Activated CD4-positive, alpha-beta T cell treated with anti-CD3 and anti-CD28 coated beads, Interleukin-2, Interleukin-6, amounts not matched to agents 100 ng/mL and 50 ng/mL, durations not matched to agents 16 hours and 8 hours (primary cell): ENCODE measurements around the gene UTP4.
A peak's percentile ranks its signal among the peaks of the same experiment; 100 is the strongest.

Experiments
- DNase-seq: peaks from one replicate; pipeline ENCODE4 v3.0.0-alpha.2; 2020

The UTP4 gene

DNA sequence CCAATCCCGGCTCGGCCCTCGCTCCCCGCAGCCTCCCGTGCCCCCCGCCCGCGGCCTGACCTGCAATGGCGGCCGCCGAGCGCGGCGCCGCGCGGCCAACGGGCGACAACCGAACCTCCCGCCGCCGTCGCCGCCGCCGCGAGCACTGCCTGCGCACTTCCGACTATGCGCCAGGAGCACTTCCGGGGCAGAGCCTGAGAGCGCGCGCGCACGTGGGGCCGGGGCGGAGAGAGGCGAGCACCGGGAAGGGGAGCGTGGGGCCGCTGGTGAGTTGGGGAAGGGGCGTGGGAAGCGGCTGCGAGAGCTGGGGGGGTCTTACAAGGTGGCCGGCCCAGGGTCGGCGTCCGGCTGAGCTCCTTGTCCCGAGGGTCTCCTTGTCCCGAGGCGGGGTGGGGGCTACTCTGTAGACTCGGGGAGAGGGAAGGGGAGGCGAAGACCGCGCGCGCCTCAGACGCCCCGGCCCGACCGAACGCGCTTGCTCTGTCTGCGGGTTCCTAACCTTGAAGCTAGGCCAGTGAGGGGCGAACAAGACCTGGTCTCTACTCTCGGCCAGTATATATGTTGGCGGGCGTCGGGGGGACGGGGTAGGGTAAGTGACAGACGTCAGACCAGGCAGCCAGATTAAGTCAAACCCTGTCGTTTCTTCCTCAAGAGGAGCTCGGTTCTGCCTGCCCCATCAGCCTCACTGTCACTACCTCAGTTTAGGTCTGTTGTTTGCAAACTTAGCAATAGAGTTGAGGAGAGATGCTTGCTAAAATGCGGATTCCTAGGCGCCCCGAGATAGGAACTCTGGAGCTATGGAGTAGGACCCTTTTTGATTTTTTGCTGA lies at the start of gene UTP4, which contains the start of gene CHTF8:
UTP4 (plus strand) TSS at position 226 of the 829 bp plus-strand sequence. CDS start 811 bp downstream, outside the sequence.
CHTF8 (minus strand) TSS at position 165 of the 829 bp plus-strand sequence. CDS start 11,130 bp downstream, outside the sequence.
- DNase-seq, result peak; percentile 91

DNA sequence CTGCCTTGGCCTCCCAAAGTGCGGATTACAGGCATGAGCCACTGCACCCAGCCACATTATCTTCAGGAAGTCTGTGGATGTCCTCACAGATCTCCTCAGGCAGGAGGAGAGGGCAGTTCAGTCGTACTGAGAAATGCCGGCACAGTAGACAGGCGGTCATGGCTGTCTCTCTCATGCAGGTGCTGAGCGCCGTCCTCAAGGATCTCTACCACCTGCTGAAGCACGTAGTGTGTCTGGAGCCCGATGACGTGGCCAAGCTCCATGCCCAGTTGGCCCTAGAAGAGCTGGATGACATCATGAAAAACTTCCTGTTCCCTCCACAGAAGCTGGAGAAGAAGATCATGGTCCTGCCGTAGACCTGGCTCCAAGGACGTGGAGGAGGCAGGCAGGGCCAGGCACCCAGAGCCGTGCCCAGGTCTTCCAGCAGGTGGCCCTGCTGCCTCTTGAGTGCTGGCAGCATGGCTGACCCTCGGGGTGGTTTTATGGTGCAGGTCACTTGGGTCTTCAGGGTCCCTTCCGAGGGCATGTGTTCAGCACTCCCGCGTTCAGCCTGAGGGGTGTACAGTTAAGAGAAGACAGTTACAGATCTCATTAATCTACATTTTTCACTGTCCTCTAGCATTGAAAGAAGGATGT lies 49.0 kb upstream of the UTP4 start:
- DNase-seq, result no peak

DNA sequence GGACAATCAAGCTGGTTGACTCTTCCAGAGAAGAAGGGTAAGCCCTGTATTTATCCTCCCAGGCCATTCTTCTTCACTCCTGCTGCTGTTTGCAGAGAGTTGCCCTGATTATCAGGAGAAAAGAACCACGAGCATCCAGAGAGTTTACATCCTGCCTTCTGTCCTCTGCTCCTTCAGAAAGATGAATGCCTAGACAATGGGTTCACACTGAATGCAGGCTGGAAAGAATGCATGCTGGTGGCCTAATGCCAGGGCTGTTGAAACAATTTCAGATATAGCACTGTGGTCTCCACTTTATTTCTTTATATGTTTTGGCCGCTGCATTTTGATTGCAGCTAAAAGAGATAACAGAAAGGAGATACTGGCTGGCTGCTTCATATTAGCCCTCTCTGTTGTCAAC lies 48.2 kb upstream of the UTP4 start:
- DNase-seq, result no peak

DNA sequence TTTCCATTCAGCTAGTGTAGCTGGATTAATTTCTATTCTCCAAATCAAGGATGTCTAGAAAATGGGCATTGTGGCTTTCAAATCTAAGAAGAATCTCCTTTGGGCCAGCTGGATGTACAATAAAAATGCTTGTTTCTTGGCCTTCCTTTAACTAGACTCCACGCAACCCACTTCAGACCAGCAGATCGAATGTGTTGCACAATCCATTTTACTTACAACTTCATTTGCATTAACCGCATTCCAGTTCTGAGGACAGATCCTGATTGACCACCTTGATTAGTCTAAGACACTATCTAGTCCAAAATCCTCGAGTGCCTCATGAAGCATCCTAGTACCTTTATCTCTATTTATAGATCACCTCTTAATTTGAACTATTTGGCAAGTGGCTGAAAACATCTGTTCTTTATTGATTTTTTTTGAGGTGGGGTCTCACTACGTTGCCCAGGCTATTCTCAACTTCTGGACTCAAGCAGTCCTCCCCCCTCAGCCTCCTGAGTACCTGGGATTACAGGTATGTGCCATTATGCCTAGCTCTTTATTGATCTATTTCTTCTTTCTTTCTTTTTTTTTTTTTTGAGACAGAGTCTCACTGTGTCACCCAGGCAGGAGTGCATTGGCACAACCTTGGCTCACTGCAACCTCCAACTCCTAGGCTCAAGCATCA lies 47.3 kb upstream of the UTP4 start:
- no peak for DNase-seq

DNA sequence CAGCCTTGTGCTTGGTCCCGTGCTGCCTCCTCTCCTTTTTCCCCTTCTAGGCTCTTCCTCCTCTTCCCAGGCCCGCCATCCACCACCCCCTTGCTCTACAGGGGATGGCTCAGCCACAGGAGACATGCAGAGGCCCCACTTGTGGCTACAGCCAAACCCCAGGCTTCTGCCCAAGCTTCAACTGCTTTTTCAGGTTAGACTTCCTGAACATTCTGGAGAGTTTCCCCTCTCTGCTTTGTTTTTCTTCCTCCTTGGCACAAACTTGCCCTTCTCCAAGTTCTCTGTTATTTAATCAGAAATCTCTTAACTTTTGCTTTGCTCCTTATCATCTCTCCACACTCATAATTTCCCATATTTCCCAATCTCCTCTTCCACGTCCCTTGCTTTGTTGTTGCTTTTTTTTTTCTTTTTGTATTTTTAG lies 45.3 kb upstream of the UTP4 start:
- DNase-seq, result no peak

DNA sequence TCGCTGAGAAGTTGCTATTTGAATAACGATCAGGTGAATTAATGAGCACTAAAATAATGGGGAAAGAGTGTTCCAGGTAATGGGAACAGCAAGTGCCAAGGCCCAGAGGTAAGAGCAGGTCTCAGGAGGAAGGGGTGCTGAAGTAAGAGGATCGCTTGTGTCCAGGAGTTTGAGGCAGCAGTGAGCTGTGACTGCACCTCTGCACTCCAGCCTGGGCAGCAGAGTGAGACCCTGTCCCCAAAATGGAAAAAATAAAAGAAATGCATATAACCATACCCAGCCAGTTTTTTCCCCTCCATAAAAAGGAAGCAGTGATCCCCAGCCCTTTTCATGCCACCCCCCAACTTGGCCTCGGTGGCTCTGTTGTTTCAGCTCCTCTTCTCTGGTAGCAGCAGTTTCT lies 43.8 kb upstream of the UTP4 start:
- no peak for DNase-seq

DNA sequence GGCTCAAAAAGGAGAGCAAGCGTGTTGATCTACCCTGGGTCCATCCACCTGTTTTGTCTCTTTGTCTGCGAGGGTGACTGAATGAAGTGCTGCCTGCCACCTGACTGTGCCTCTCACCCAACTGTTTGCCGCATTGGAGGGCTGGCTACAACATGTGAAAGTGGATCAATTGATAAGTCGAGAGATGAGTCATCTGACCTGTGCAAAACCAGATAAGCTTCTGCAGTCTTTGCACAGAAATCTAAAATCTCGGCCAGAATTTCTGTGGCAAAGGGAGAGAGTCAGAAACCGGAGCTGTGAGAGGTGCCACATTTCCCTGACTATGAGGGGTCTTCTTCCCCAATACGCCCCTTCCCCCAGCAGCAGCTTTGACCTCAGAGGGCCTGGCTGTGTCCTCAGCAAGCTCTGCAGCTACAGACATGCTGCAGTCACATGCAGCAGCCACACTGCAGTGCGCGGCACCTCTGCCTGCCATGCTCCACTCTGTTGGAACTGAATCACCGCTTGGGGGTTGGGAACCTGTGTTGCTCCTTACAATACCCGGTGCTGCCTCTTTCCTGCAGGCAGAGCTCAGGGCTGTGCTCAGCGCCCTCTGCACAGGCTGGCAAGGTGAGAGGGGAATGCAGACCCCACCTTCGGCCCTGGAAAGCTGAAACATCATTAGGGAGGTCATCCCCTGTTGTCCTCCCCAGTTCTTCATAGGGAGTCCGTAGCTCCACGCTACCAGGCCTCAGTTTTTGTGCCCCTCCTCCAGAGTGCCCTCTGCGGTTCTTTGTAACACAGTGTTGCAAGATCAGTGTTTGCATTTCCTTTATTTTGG lies 43.1 kb upstream of the UTP4 start:
- peak; percentile 79 for DNase-seq

DNA sequence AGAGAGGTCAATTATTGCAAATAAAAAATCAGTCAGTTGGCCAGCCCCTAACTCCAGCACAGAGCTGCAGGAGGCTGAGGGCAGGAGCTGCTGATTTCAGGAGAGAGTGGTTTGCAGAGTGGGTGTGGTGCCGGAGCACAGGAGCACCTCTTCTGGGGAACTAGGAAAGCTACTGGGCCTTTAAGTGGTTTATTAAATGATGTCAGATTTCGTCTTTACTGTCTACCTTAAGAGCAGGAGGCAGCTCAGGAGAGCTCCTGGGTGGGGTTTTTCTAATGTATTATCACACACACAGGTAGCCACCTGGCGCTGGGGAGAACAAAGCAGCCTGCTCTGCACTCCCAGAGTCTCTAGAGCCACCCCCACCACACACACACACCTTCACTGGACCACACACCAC lies 38.5 kb upstream of the UTP4 start:
- DNase-seq, result no peak

DNA sequence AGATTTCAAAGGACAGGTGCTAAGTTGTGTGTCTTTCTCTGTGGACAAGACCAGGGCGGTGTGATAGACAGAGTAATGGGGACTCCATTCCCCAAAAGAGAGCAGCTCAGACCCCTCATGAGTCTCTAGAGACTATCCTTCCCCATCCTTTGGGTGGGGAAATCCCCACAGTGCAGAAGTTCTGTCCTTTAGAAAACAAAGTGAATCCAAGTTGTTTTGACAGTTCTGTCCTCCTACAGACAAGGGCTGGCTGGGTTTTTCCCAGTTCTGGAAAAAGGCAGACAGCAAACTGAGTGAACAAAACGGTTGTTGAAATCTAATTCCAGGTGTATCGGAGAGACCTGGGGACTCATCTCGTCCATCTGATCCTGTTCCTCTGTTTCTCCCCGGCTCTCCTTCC lies 37.9 kb upstream of the UTP4 start:
- DNase-seq, result no peak

DNA sequence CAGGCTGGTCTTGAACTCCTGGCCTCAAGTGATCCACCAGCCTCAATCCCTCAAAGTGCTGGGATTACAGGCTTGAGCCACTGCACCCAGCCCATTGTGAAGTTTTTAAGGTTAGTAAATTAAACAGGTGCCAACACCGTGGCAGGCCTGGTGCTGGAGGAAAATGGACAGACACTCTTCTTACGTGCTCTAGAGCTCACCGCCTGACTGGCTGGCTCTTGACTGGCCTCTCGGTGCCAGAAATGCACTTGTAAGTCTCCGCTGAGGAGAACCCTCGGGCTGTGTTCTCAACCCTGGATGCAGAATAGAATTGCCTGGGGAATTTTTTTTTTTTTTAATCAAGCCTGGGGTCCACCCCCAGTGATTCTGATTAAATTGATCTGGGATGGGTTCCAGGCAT lies 37.3 kb upstream of the UTP4 start:
- DNase-seq, result no peak

DNA sequence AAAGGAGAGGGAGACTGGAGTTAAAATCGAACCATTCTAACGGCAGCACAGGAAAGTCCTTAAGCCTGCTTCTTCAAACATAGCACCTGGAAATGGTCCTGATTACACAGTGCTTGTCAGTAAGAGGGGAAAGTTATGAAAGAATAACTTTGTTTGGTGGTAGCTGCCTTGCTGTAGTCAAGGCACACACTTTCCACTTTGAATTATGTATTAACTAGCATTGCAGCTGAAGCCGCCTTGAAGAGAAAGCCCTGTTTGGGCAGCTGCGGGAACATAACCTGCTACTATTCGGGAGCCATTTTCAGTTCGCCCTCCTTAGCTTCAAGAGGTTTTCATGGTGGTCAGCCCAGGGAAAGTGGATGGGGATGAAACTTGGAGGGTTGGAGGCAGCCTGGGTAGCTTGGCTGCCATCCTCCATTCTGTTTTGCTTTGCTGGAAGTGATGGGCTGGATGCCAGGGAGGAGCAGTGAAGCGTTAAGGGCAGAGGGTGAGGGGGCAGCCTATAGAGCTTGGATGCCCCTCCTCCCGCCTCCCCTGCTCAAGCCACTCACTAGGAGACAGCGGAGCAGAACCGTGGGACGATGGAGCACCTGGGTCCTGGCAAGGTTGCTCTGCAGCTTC lies 32.3 kb upstream of the UTP4 start:
- no peak for DNase-seq

DNA sequence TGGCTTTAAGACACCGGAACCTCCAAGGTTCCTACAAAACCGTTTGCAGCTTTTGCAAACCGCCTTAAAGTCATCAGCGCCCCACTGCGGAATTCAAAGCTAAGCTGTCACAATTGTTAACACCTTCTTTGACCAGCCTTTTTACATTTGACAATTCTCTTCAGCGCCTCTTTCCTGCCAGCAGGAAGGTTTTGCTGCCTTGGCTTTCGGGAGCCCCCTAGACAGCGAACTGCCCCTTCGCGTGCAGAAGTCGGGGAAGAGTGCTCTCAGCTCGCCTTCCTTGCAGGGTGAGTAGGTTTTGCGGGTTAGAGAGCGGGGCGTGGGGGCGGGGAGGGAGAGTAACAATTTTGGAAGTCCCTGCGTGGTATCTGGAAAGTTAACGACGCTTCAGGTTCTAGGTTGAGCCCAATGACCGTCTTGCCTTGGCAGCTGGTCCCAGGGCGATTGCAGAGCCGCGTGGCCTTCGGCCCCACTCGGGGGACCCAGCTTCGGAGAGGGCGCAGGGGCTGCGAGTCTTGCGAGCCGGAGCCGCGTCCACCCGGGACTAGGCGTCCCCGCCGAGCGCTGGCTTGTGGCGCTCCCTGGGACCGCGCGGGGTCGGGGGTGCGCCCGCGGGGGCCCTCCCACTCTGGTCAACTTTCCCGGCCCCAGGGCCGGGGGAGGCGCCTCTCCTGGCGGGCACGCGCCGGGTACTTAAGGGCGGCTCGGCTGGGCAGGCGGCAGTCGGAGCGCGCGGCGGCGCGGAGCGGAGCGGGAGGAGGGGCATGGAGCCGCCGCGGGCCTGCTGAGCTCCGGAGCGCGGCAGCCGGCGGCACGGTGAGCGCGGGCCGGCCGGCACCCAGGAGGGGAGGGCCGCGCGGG lies 26.7 kb upstream of the UTP4 start, which contains the start of gene HAS3:
HAS3 (plus strand) TSS at position 153 of the 861 bp plus-strand sequence. CDS start 3,743 bp downstream, outside the sequence.
- DNase-seq, result peak; percentile 49

DNA sequence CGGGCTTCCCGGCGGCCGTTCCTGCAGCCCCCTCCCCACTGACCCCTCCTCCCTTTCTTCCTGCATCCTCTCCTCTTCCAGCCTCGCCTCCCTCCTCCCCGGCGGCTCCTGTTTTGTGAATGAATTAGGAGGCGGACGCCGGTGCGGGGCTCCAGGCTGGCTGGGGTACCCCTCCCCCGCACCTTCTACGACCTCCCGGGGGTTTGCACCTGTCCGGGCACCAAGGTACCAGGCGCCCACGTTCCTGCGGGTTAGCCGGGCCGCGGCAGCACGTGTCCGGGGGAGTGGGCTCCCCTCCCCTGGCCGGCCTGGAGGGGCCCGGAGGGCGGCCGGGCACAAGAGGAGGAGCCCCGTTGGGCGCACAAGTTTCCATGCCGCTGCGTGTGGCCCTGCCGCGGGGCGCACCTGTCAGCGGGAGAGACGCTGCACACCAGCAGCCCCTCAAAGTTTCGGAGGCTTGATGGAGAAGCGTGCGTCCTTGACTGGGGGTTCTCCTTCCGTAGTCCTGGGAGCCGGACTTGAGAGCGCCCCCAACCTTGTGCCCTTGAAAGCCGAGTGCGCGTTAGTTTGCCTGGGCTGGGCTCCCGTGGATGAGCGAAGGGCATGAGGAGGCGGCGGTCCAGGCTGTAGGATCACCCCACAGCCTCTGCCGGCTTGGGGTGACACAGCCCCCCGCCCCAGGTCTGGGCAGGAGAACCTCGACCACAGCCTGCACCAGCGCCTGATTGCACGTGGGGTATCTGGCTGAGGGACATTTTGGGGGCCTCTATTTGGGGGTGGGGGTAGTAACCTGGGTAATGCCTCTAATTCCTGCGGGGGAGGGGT lies 25.7 kb upstream of the UTP4 start:
- no peak for DNase-seq

DNA sequence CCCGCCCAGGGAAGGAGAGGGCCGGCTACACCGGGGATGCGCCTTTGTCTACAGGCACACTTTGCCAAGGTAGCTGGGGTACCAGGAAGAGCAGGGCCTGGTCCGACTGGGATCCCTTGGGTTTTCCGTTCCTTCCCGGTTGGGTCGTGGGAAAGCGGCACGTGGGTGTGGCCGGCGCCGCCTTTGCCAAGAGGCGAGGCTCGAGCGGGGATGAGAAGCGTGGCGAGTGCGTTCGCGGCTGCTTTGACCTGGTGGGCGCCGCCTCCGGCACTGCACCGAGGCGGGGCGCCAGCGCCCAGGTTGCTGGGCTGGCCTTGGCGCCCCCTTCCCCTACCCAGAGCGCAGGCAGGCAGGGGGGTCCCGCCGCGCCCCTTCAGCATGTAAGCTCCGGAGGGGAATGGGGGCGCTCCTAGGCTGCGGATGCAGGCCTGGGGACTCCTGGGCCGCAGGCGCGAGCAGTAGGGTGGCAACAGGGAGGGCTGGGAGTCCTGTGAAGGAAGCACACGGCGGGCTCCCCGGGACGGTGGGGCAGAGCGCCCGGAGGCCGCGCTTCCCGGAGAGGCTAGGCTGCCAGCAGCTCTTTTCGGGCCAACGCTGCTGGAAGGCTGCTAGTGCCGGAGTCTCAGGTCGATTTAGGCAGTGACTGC lies 25.0 kb upstream of the UTP4 start:
- no peak for DNase-seq

DNA sequence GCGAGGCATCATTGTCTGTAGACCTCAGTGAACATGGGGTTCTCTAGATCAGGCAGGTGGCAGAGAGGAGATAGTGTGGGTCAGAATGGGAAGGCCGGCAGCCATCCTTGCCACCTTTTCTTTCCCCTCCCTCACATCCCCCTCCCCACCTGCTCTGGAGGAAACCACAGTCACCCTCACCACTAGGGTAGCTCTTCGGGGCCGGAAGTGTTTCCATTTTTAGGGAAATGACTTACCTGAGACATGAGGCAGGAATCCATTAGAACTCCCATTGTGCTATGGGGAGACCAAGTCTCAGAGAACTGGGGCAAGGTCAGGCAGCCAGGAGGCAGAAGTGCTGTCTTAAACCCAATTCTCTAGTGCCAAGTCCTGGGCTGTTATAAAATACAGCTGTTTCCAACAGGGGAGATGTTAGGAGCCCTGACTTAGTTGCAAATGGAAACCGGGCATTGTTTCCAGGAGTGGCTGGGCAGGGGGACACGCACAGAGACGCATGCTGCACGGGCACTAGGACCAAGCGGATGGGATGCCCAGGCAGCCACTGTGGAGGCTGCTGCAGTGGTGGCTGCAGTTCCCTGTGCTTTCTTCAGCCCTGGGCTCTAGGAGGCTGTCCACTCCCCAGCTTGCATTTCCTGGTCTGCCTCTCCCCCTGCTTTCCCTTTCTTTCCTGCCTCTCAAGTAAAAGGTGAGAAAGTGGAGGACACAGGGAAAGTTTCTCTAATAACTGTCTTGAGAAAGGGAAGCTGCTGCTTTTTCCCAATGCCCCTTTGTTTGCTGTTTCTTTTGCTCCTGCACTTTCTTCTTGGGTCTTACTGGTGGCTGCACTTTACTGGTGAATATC lies 24.2 kb upstream of the UTP4 start:
- no peak for DNase-seq

DNA sequence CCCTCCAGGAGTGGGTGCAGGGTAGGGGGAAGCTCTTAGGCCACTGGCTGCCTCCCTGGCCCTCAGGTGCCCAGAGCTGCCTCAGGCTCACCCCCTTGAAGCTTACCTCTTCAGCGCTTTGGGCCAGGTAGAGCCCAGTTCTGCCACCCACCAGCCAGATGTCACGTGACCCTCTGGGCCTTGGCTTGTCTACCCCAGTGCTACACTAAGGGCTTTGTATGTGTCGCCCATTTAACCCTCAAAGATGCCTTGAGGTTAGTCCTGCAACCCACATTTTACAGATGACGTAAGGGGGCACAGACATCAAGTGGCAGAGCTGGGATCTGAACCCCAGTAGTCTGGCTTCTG lies 23.6 kb upstream of the UTP4 start:
- DNase-seq, result no peak

DNA sequence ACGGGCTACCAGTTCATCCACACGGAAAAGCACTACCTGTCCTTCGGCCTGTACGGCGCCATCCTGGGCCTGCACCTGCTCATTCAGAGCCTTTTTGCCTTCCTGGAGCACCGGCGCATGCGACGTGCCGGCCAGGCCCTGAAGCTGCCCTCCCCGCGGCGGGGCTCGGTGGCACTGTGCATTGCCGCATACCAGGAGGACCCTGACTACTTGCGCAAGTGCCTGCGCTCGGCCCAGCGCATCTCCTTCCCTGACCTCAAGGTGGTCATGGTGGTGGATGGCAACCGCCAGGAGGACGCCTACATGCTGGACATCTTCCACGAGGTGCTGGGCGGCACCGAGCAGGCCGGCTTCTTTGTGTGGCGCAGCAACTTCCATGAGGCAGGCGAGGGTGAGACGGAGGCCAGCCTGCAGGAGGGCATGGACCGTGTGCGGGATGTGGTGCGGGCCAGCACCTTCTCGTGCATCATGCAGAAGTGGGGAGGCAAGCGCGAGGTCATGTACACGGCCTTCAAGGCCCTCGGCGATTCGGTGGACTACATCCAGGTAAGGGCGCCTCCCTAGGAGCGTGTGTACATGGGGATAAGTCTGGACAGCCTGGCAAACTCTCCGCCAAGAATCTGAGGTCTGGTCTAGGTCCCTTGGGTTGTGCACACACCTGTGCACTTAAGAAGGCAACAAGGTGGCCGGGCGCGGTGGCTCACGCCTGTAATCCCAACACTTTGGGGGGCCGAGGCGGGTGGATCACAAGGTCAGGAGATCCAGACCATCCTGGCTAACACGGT lies 22.8 kb upstream of the UTP4 start:
- no peak for DNase-seq

DNA sequence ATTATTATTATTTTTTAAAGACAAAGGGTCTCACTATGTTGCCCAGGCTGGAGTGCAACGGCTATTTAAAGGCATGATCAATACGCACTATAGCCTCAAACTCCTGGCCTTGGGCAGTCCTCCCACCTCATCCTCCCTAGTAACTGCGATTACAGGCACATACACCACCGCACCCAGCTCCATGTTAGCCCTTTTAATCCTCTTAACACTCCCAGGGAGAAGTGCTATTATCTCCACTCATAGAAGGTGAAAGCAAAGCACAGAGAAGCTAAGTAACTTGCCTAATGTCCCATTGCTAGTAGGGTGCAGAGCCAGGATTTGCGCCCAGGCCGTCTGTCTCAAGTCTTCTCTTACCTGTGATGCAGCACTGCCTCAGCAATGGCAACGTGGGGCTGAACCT lies 22.0 kb upstream of the UTP4 start:
- no peak for DNase-seq
